ENCODE results near the gene SLC35G4.
"Not testable (repeated sequence)": the region's sequence is repeated elsewhere in the genome, so short reads cannot be mapped to it uniquely, and the experiment has no call there.

The SLC35G4 gene

GRCh38 chr18:11609488-11609887 lies at the start of gene SLC35G4:
TSS of gene SLC35G4 (plus strand) at chr18:11609596. CDS start at chr18:11609596, 0 bp downstream.
- not testable (repeated sequence) for DNase-seq (ENCODE audit: low read depth in 3 of 3)

GRCh38 chr18:11561293-11561692 lies 48.1 kb upstream of the SLC35G4 start:
- DNase-seq (ENCODE audit: low read depth in 3 of 3), result no peak

DNA sequence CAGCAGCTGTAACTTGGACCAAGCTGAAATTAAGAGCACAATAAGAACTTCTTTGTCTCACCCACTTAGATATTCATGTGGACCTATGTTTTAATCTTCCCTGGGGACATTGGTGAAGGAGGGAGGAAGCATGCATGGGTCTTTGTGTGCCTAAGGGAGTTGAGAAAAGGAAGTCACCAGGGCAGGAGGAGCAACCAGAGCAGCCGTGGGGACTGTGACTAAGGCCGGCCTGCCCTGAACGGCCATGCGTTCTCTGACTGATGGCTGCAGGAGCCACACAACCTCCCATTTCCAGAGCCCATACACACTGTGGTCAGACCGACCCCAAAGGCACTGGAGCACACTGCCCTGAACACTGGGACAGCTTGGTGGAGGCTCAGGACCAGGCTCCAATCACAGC lies 43.7 kb upstream of the SLC35G4 start:
- DNase-seq (ENCODE audit: low read depth in 3 of 3), result no peak

DNA sequence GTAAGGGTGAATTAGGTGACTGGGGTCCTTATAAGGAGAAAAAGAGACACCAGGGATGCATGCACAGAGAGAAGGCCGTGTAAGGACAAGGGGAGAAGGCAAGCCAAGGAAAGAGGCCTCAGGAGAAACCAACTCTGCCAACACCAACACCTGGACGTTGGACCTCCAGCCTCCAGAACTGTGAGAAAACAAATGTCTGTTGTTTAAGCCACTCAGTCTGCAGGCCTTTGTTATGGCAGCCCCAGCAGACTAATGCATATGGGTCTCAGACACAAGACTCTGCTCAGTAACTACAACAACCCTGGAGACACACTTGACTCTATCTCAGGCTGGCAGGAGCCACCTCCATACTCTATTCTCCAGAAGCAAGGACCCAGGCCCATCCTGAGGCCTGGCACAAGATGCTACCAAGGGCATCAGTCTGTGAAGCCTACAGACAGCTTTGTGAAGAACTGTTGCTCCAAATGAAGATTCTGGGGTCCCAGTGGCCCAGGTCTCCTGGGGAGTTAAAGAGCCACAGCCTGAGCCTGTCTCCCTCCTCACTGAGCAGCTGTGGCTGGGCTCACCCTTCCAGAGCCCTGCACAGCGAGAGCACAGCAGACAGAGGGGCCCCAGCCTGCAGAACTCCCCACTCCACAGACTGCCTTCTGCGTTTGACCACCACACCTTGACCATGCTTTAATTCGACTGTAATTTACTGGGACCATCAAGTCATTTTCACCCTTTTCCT lies 43.0 kb upstream of the SLC35G4 start:
- no peak for DNase-seq (ENCODE audit: low read depth in 3 of 3)

DNA sequence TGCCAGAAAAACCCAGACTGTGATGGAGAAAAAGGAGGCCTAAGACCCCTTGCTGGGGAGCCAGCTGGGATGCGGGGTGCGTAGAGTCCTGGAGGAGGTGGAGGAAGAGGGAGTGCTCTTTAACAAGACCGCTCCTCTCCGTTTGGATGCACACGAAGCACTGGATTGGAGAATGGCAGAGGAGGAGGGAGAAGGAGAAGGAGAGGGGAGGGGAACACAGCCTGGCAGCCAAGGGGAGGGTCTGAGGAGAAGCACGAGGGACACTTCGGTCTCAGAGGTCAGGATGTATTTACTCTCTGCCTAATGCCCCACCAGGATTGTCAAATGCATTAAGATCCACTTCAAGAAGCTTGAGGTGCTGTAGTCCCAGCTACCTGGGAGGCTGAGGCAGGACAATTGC lies 42.0 kb upstream of the SLC35G4 start:
- no peak for DNase-seq (ENCODE audit: low read depth in 3 of 3)

GRCh38 chr18:11570073-11570588 lies 39.3 kb upstream of the SLC35G4 start:
- DNase-seq (ENCODE audit: low read depth in 3 of 3), result no peak

- DNase-seq (ENCODE audit: low read depth in 3 of 3), result no peak
Measured at GRCh38 chr18:11570769-11571412, 38.5 kb upstream of the SLC35G4 start.

- no peak for DNase-seq (ENCODE audit: low read depth in 3 of 3)
Measured at GRCh38 chr18:11572201-11572600, 37.2 kb upstream of the SLC35G4 start.

DNA sequence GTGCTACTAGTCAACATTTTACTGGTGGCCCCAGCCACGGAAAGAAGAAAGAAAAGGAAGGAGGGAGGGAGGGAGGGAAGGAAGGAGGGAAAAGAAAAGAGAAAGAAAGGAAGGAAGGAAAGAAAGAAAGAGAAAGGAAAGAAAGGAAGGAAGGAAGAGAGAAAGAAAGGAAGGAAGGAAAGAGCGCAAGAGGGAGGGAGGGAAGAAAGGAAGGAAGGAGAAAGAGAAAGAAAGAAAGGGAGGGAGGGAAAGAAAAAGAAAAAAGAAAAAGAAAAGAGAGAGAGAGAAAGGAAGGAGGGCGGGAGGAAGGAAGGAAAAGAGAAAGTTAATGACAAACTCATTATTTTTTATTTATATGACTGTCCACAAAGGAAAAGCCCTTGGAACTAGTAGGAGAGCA lies 34.9 kb upstream of the SLC35G4 start:
- DNase-seq (ENCODE audit: low read depth in 3 of 3), result no peak

GRCh38 chr18:11577271-11578112 lies 31.9 kb upstream of the SLC35G4 start:
- no peak for DNase-seq (ENCODE audit: low read depth in 3 of 3)

DNA sequence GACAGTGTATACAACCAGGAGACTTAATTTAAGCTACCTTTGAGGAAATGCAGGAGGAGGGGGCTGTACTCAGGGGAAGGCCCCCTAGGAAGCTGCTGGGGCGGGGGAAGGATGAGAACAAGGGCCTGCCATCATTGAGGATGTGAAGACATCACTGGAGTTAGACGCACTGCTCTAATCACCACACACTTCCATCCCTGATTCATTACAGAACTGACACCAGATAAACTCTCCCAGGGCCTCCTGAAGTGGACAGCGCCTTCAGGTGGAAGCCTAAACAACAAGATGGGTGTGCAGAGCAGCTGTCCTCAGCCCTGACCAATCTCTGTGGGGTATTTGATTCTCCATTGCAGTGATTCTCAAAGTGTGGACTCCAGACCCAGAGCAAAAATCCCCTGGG lies 30.6 kb upstream of the SLC35G4 start:
- no peak for DNase-seq (ENCODE audit: low read depth in 3 of 3)

GRCh38 chr18:11579916-11580315 lies 29.5 kb upstream of the SLC35G4 start:
- no peak for DNase-seq (ENCODE audit: low read depth in 3 of 3)

- no peak for DNase-seq (ENCODE audit: low read depth in 3 of 3)
Measured at GRCh38 chr18:11581286-11581685, 28.1 kb upstream of the SLC35G4 start.

GRCh38 chr18:11585596-11585995 lies 23.8 kb upstream of the SLC35G4 start:
- no peak for DNase-seq (ENCODE audit: low read depth in 3 of 3)

- no peak for DNase-seq (ENCODE audit: low read depth in 3 of 3)
Measured at GRCh38 chr18:11586896-11587295, 22.5 kb upstream of the SLC35G4 start.

- DNase-seq (ENCODE audit: low read depth in 3 of 3), result no peak
Measured at GRCh38 chr18:11587432-11587831, 22.0 kb upstream of the SLC35G4 start.

DNA sequence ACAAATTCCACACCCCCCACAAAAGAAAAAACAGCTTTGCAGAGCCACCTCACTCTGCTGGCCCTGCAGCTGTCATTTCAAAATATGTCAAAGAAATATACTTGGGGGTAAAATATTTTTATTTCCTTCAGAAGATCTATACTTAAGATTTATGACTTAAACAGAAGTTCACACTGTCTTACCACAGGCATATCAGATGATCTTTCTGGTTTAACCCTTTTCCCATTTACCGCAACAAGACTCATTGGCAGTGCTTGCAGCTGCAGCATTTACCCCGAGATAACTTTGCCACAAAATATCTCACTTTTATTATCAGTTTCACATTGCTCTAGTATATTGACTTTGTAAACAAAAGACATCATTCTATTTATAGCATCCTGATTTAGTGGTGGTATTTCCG lies 21.6 kb upstream of the SLC35G4 start:
- DNase-seq (ENCODE audit: low read depth in 3 of 3), result no peak

GRCh38 chr18:11591957-11592356 lies 17.4 kb upstream of the SLC35G4 start:
- DNase-seq (ENCODE audit: low read depth in 3 of 3), result no peak

DNA sequence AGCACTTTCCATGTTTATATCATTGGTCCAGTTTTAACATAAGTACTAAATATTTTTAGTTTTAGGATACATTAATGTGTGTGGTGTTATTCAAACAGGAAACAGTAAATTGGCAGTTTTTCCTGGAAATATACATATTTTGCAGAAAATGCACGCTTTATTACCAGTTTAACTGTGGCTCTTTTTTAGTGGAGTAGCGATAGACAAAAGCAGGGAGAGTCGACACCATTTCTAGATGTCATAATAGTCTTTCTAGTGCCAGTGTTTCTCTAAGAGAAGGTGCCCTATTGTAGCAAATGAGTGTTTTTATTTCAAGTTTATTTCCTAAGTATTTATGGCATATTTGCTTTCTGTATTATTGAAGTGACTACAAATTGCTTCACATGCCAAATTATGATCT lies 9.1 kb upstream of the SLC35G4 start:
- DNase-seq (ENCODE audit: low read depth in 3 of 3), result no peak

GRCh38 chr18:11607906-11608305 lies 1.5 kb upstream of the SLC35G4 start:
- no peak for DNase-seq (ENCODE audit: low read depth in 3 of 3)

GRCh38 chr18:11608618-11609017 lies 778 bp upstream of the SLC35G4 start:
- DNase-seq (ENCODE audit: low read depth in 3 of 3), result not testable (repeated sequence)

DNA sequence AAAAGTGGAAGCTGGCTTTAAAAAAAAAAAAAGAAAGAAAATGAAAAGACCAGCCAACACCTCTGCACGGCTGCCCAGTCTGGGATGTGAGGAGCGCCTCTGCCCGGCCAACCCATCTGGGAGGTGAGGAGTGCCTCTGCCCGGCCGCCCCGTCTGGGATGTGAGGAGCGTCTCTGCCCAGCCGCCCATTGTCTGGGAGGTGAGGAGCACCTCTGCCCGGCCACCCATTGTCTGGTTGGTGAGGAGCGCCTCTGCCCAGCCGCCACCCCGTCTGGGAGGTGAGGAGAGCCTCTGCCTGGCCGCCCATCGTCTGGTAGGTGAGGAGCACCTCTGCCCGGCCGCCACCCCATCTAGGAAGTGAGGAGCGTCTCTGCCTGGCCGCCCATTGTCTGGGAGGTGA lies 3.7 kb downstream of the SLC35G4 start:
- DNase-seq (ENCODE audit: low read depth in 3 of 3), result not testable (repeated sequence)
